C4-2B (cell line): ENCODE results near the gene UBE2D1.

Experiments
- H3K27ac ChIP-seq: fragments of 450-650 bp; 2 replicates; pipeline ENCODE4 v1.5.1; 2017
- CTCF ChIP-seq: fragments of 450-650 bp; conservative IDR thresholded peaks from 2 replicates; pipeline ENCODE4 v1.5.1; 2017; ENCODE audit warnings: mild to moderate bottlenecking
- ZFX ChIP-seq: fragments of 450-650 bp; IDR thresholded peaks from 2 replicates; pipeline ENCODE4 v1.6.1; 2017

Gene UBE2D1

GRCh38 chr10:58334817-58335305 lies at the start of gene UBE2D1:
Gene UBE2D1 (plus strand): TSS chr10:58335006. CDS start chr10:58335202, 196 bp downstream.
- H3K27ac ChIP-seq: peak within 1 kb of the TSS; percentile 78

GRCh38 chr10:58291538-58292174 lies 43.1 kb upstream of the UBE2D1 start:
- TF ChIP-seq CTCF (peak; percentile 88), ZFX (no peak)
- no peak overlapping the region for H3K27ac ChIP-seq

More at GRCh38 chr10:58334817-58335305, at the start of gene UBE2D1:
- TF ChIP-seq CTCF (no peak; the same call in 1 of the 2 replicates), ZFX (peak; percentile 75; the same call in 1 of the 2 replicates)

GRCh38 chr10:58293989-58294388 lies 40.8 kb upstream of the UBE2D1 start:
- TF ChIP-seq ZFX (no peak), CTCF (no peak)
- H3K27ac ChIP-seq: no peak overlapping the region

- TF ChIP-seq CTCF (peak; percentile 93), ZFX (no peak)
- H3K27ac ChIP-seq: no peak overlapping the region
Observed at GRCh38 chr10:58299580-58299979, 35.2 kb upstream of the UBE2D1 start.

- no peak overlapping the region for H3K27ac ChIP-seq
- TF ChIP-seq ZFX: no peak
- no peak for TF ChIP-seq CTCF
Observed at GRCh38 chr10:58300676-58301075, 34.1 kb upstream of the UBE2D1 start.

- TF ChIP-seq CTCF: no peak
- TF ChIP-seq ZFX: no peak
- H3K27ac ChIP-seq: no peak overlapping the region
Observed at GRCh38 chr10:58302254-58302653, 32.6 kb upstream of the UBE2D1 start.

- H3K27ac ChIP-seq: no peak overlapping the region
- TF ChIP-seq ZFX (no peak), CTCF (no peak)
Observed at GRCh38 chr10:58304099-58304633, 30.6 kb upstream of the UBE2D1 start.
